ENCODE data around the gene AIF1L.
A peak's percentile ranks its signal among the peaks of the same experiment; 100 is the strongest.

The AIF1L gene

DNA sequence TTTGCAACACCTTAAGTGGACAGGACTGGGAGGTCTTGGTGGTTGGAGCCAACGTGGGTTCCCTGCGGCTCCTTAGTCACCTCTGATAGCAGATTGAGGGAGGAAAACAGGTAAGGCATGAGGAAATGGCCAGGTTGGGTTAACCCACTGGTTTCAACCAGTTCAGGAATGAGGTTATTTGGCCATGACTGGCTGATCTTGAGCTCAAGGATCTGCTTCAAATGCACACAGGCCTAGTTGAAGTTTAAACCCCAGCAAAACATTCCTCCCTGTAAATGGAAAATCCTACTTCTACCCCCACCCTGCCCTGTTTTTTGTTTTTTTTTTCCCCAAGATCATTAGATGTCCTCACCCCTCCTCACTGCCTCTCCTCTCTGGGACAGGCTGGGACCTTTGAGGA, 25.8 kb downstream of the AIF1L start:
- no peak overlapping the region for H3K4me3 ChIP-seq (ENCODE audit: low read depth, low read length)
- CTCF ChIA-PET: no interaction called here
- POLR2A ChIA-PET: no interaction called here
- TF ChIP-seq, protein P1, sequence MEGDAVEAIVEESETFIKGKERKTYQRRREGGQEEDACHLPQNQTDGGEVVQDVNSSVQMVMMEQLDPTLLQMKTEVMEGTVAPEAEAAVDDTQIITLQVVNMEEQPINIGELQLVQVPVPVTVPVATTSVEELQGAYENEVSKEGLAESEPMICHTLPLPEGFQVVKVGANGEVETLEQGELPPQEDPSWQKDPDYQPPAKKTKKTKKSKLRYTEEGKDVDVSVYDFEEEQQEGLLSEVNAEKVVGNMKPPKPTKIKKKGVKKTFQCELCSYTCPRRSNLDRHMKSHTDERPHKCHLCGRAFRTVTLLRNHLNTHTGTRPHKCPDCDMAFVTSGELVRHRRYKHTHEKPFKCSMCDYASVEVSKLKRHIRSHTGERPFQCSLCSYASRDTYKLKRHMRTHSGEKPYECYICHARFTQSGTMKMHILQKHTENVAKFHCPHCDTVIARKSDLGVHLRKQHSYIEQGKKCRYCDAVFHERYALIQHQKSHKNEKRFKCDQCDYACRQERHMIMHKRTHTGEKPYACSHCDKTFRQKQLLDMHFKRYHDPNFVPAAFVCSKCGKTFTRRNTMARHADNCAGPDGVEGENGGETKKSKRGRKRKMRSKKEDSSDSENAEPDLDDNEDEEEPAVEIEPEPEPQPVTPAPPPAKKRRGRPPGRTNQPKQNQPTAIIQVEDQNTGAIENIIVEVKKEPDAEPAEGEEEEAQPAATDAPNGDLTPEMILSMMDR (IDR thresholded peaks at IDR 0.05; ENCODE audit: insufficient read depth, low read length, missing control alignments): no peak
- DNase-seq (ENCODE audit: low read depth, low spot score): no peak

DNA sequence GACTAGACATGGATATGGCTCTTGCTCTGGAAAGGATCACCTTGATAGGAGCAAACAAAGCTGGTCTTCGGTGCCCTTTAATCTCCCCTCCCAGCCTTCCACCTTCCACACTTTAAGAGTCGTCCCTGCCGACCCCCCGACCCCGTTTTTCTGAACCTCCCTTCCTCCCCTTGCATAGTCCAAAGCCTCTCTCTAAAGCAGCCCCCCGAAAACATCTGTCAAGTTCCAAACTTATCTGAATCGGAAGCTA, 28.6 kb downstream of the AIF1L start:
- TF ChIP-seq, protein P1 (IDR thresholded peaks at IDR 0.05; ENCODE audit: insufficient read depth, low read length, missing control alignments): no peak
- H3K4me3 ChIP-seq (ENCODE audit: low read depth, low read length): peak overlapping the region; percentile 100
- POLR2A ChIA-PET: interaction anchor here (0.6 to 0.9 kb wide), 2 partner anchors 18 to 55 kb away, joined by 3 to 4 read pairs; no protein-coding TSS in a partner anchor
- no peak for DNase-seq (ENCODE audit: low read depth, low spot score)
- CTCF ChIA-PET: interaction anchor here (1.1 to 2.1 kb wide), 8 partner anchors 53 to 256 kb away, joined by 3 to 10 read pairs (median 4); no protein-coding TSS in a partner anchor

DNA sequence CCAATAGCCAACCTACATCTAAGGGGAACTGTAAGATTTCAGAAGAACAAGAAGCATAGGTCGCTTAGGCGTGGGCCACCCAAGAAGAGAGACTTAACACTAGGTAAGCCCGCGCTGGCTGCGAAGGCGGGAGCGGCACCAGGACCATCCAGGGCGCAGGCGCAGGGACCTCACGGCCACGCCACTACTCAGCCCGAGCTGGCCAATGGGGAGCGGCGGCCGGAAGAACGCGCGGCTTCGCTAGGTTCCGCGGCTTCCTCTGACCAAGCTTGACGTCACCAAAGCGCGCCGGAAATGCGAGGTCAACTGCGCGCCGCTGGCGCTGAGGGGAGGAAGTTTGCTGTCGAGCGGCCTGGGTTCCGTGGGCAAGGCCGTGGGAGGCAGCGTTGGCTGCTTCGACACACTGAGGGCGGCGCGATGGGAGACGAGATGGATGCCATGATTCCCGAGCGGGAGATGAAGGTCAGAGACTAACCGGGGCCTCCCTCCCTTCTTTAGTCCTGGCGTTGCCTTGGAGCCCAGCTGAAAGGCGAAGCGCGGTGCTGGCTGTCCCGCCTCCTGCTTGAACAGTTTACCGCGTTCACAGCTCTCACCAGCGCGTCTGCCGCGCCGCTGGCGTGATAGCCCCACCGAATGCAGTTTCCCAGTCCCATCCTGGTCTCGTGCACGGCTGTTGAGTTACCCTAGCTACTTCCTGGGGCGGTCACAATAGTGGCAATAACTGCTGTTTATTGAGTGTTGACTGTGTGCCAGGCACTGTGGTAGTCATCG, 29.1 kb downstream of the AIF1L start, which contains the start of gene NUP214:
NUP214 (plus strand) TSS at position 299 of the 771 bp plus-strand sequence; CDS start at position 418, 119 bp downstream.
- peak; percentile 74 for DNase-seq (ENCODE audit: low read depth, low spot score)
- peak within 1 kb of the TSS; percentile 100 for H3K4me3 ChIP-seq (ENCODE audit: low read depth, low read length)
- TF ChIP-seq, protein P1 (IDR thresholded peaks at IDR 0.05; ENCODE audit: insufficient read depth, low read length, missing control alignments): no peak
- CTCF ChIA-PET: interaction anchor here (1.0 to 2.1 kb wide), 9 partner anchors 53 to 256 kb away, joined by 3 to 10 read pairs (median 4); no protein-coding TSS in a partner anchor
- POLR2A ChIA-PET: interaction anchor here (0.5 to 0.9 kb wide), 4 partner anchors 17 to 878 kb away, joined by 3 to 4 read pairs (median 3); no protein-coding TSS in a partner anchor

DNA sequence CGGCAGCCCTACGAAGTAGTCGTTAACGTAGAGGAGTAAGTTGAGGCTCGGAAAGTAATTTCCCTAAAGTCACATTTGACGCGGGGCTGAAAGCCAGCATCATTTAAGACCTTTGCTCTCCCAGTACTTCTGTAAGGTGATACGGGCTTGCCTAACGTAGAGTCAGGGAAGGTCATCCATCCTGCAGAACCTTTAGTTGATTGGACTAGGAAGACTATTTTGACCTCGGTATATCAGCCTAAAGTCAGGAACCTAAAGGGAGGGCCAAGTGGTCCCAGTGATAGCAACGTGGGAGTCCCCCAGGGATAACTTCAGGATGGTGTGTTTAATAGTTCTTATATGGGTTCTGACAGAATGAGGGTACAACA, 29.7 kb downstream of the AIF1L start:
- ChIA-PET CTCF (interaction anchor here (1.0 to 2.1 kb wide), 5 partner anchors 52 to 224 kb away, joined by 3 to 10 read pairs (median 4); no protein-coding TSS in a partner anchor), POLR2A (interaction anchor here (0.5 to 0.7 kb wide), 2 partner anchors 145 to 877 kb away, joined by 3 read pairs; no protein-coding TSS in a partner anchor)
- TF ChIP-seq, protein P1 (IDR thresholded peaks at IDR 0.05; ENCODE audit: insufficient read depth, low read length, missing control alignments): no peak
- peak overlapping the region; percentile 100 for H3K4me3 ChIP-seq (ENCODE audit: low read depth, low read length)
- no peak for DNase-seq (ENCODE audit: low read depth, low spot score)

DNA sequence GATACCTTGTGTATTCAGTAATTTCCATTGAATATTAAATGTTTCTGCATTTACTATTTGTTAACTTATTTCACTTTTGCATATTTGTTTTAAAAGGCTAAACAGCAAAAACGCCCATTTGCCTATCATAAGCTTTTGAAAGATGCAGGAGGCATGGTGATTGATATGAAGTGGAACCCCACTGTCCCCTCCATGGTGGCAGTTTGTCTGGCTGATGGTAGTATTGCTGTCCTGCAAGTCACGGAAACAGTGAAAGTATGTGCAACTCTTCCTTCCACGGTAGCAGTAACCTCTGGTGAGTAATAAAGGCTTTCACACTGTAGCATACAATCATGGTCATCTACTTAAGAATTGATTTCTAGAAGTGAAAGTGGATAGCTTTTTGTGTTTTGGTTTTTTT, 32.9 kb downstream of the AIF1L start:
- ChIA-PET POLR2A (no interaction called here), CTCF (interaction anchor here (1.3 to 1.8 kb wide), 2 partner anchors 72 to 207 kb away, joined by 3 to 5 read pairs; no protein-coding TSS in a partner anchor)
- TF ChIP-seq, protein P1 (IDR thresholded peaks at IDR 0.05; ENCODE audit: insufficient read depth, low read length, missing control alignments): no peak
- no peak overlapping the region for H3K4me3 ChIP-seq (ENCODE audit: low read depth, low read length)
- no peak for DNase-seq (ENCODE audit: low read depth, low spot score)

DNA sequence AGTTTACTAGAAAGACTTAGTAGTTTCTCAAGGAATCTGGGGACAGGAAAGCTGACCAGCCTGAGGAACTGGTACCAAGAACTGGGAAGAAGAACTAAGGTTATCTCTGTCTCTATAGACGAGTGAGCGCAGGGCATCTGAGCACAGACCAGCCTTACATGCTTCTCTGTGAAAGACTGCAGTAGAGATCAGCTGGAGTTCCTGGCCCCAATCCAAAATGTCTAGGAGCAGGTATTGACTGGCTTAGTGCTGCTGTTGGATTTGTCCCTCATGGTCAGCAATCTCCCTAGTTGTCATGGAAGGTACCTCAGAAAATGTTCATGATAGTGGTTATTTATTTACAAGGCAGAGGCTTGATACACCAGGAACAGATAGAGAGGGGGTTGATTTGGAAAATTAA, 42.3 kb downstream of the AIF1L start:
- H3K4me3 ChIP-seq (ENCODE audit: low read depth, low read length): no peak overlapping the region
- TF ChIP-seq, protein P1 (IDR thresholded peaks at IDR 0.05; ENCODE audit: insufficient read depth, low read length, missing control alignments): no peak
- ChIA-PET POLR2A (no interaction called here), CTCF (no interaction called here)
- no peak for DNase-seq (ENCODE audit: low read depth, low spot score)
